ENCODE measurements around the gene TRIM43.

DNA sequence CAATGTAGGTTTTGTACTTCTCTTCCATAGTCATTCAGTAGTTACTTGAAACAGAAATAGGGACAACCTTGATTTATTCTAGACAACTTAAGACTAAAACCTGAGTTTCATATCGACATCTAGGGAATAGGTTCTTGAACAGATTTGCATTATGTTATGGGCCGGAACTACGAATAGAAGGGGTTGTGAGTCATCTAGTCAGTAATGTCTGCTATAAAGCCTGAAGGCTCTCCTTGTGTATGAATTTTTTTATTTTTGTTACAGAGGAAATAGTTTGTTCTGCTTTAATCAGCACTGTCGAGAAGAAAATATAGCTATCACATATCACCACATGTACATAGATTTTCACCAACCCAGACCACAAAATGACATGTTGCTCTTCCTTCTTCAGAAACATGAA is 17.3 kb upstream of the TRIM43 start:
- TF ChIP-seq, protein P1, sequence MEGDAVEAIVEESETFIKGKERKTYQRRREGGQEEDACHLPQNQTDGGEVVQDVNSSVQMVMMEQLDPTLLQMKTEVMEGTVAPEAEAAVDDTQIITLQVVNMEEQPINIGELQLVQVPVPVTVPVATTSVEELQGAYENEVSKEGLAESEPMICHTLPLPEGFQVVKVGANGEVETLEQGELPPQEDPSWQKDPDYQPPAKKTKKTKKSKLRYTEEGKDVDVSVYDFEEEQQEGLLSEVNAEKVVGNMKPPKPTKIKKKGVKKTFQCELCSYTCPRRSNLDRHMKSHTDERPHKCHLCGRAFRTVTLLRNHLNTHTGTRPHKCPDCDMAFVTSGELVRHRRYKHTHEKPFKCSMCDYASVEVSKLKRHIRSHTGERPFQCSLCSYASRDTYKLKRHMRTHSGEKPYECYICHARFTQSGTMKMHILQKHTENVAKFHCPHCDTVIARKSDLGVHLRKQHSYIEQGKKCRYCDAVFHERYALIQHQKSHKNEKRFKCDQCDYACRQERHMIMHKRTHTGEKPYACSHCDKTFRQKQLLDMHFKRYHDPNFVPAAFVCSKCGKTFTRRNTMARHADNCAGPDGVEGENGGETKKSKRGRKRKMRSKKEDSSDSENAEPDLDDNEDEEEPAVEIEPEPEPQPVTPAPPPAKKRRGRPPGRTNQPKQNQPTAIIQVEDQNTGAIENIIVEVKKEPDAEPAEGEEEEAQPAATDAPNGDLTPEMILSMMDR (IDR thresholded peaks at IDR 0.05; ENCODE audit: extremely low read depth in 1 of 2, insufficient read depth in 1 of 2, low read depth in 1 of 2, low read length in 2 of 2): no peak
- TF ChIP-seq POLR2AphosphoS5 (IDR thresholded peaks at IDR 0.05; ENCODE audit: insufficient read depth, low read depth, low read length): no peak
- no peak for TF ChIP-seq POLR2A (IDR thresholded peaks at IDR 0.05; ENCODE audit: low read depth, low read length)
- TF ChIP-seq EZH2 (IDR thresholded peaks at IDR 0.05; ENCODE audit: borderline replicate concordance, low read depth, low read length, severe bottlenecking): no peak
- TF ChIP-seq, protein P2, sequence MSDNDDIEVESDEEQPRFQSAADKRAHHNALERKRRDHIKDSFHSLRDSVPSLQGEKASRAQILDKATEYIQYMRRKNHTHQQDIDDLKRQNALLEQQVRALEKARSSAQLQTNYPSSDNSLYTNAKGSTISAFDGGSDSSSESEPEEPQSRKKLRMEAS (IDR thresholded peaks at IDR 0.05; ENCODE audit: insufficient read depth, insufficient read length): no peak
- no peak for TF ChIP-seq MYC (IDR thresholded peaks at IDR 0.05; ENCODE audit: low read depth, low read length)
- no peak for TF ChIP-seq FOS (IDR thresholded peaks at IDR 0.05; ENCODE audit: borderline replicate concordance, insufficient read depth, low read length)
- no peak for TF ChIP-seq JUN (IDR thresholded peaks at IDR 0.05; ENCODE audit: borderline replicate concordance, insufficient read depth, insufficient read length, low read depth)
